ENCODE results near the gene WDR45B. TPM values are rescaled to one million over a fixed set of nuclear protein-coding genes. Genes with fewer than 3 reads are reported as not detected.

WDR45B gene
- total and polyA plus RNA-seq, 2 experiments from 2014 or later = 87.3 to 87.8 TPM

GRCh38 chr17:82647593-82648164 is 565 bp downstream of the WDR45B start:
- H3K79me2 ChIP-seq (ENCODE audit: insufficient read depth) = peaks cover 53% of the 10 kb centered on the region
- H3K4me3 ChIP-seq = peak overlapping the region; percentile 83
- WGBS, 2 experiments (ENCODE audit: low coverage in 1 of 2, low lambda C conversion rate in 2 of 2, missing lambda C conversion rate in 2 of 2) = 0 to 1% methylated on average over 36 to 54 of the region's 54 CpGs
- DNase-seq = peak; percentile 57
- no peaks in the 10 kb centered on the region for H3F3A ChIP-seq (ENCODE audit: insufficient read depth)
- H3K36me3 ChIP-seq (ENCODE audit: low read depth) = peaks cover 9% of the 10 kb centered on the region; the same call in 1 of the 2 replicates
- no peaks in the 10 kb centered on the region for H3K9me3 ChIP-seq (ENCODE audit: low read depth)
- TF ChIP-seq EZH2 (IDR thresholded peaks at IDR 0.05; ENCODE audit: insufficient read depth, poor library complexity, severe bottlenecking) = no peak
- no peak for TF ChIP-seq EZH2phosphoT487 (IDR thresholded peaks at IDR 0.05; ENCODE audit: insufficient read depth, low read depth)
- H3K4me1 ChIP-seq (ENCODE audit: insufficient read depth) = peaks cover 4% of the 10 kb centered on the region; the same call in 1 of the 2 replicates
- no peaks in the 10 kb centered on the region for H3K27me3 ChIP-seq (replicated peaks; ENCODE audit: insufficient read depth)
- no peaks in the 10 kb centered on the region for H3K9me2 ChIP-seq (ENCODE audit: insufficient read depth)
- in situ Hi-C loops (cut with MboI) = no loop called here
- peak overlapping the region; percentile 88 for H3K4me2 ChIP-seq (ENCODE audit: unreplicated experiment)
- peaks cover 18% of the 10 kb centered on the region for H4K20me1 ChIP-seq (ENCODE audit: insufficient read depth)
- H3K9ac ChIP-seq = peak overlapping the region; percentile 92
- peak overlapping the region; percentile 74 for H2AFZ ChIP-seq
- peak overlapping the region; percentile 78 for H3K27ac ChIP-seq

GRCh38 chr17:82645516-82645915 is 2.7 kb downstream of the WDR45B start:
- Histone ChIP-seq H3K27ac (no peak overlapping the region), H3K27me3 (replicated peaks; ENCODE audit: insufficient read depth) (no peaks in the 10 kb centered on the region), H3K9me2 (ENCODE audit: insufficient read depth) (no peaks in the 10 kb centered on the region), H3K4me1 (ENCODE audit: insufficient read depth) (peaks cover 4% of the 10 kb centered on the region; the same call in 1 of the 2 replicates), H4K20me1 (ENCODE audit: insufficient read depth) (peaks cover 25% of the 10 kb centered on the region), H3F3A (ENCODE audit: insufficient read depth) (no peaks in the 10 kb centered on the region), H3K79me2 (ENCODE audit: insufficient read depth) (peaks cover 75% of the 10 kb centered on the region), H3K4me3 (no peak overlapping the region), H2AFZ (no peak overlapping the region), H3K36me3 (ENCODE audit: low read depth) (peaks cover 19% of the 10 kb centered on the region), H3K9ac (no peak overlapping the region), H3K4me2 (ENCODE audit: unreplicated experiment) (no peak overlapping the region), H3K9me3 (ENCODE audit: low read depth) (no peaks in the 10 kb centered on the region)
- peak; percentile 35 for DNase-seq
- TF ChIP-seq EZH2phosphoT487 (IDR thresholded peaks at IDR 0.05; ENCODE audit: insufficient read depth, low read depth) (no peak), EZH2 (IDR thresholded peaks at IDR 0.05; ENCODE audit: insufficient read depth, poor library complexity, severe bottlenecking) (no peak)
- in situ Hi-C loops (cut with MboI) = no loop called here
- 96 to 98% methylated on average over 4 of the region's 4 CpGs for WGBS, 2 experiments (ENCODE audit: low coverage in 1 of 2, low lambda C conversion rate in 2 of 2, missing lambda C conversion rate in 2 of 2)

DNA sequence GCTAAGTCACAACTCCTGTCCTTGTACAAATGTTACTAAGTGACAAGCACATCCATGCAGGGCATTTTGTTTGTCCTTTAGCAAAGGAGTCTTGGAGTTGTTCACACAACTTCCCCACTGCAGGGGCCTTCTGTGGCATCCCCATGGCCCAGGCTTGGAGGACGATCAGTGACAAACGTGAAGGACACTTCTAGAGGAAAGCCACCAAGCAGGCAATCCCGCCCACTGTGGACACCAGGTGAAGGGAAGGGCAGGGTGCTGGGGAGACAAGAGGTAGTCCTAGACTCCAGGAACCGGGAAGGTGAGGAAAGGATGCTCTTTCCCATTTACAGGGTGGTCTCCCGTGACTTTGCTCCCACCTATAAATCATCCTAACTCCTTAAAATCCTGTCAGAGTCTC is 4.1 kb downstream of the WDR45B start:
- H4K20me1 ChIP-seq (ENCODE audit: insufficient read depth) = peaks cover 26% of the 10 kb centered on the region
- no peaks in the 10 kb centered on the region for H3K9me2 ChIP-seq (ENCODE audit: insufficient read depth)
- H3F3A ChIP-seq (ENCODE audit: insufficient read depth) = no peaks in the 10 kb centered on the region
- H3K27ac ChIP-seq = no peak overlapping the region
- peaks cover 88% of the 10 kb centered on the region for H3K79me2 ChIP-seq (ENCODE audit: insufficient read depth)
- 83 to 84% methylated on average over 5 of the region's 5 CpGs for WGBS, 2 experiments (ENCODE audit: low coverage in 1 of 2, low lambda C conversion rate in 2 of 2, missing lambda C conversion rate in 2 of 2)
- peaks cover 19% of the 10 kb centered on the region for H3K36me3 ChIP-seq (ENCODE audit: low read depth)
- H3K9me3 ChIP-seq (ENCODE audit: low read depth) = no peaks in the 10 kb centered on the region
- H3K27me3 ChIP-seq (replicated peaks; ENCODE audit: insufficient read depth) = no peaks in the 10 kb centered on the region
- no peak for TF ChIP-seq EZH2 (IDR thresholded peaks at IDR 0.05; ENCODE audit: insufficient read depth, poor library complexity, severe bottlenecking)
- no peak for TF ChIP-seq EZH2phosphoT487 (IDR thresholded peaks at IDR 0.05; ENCODE audit: insufficient read depth, low read depth)
- H3K4me3 ChIP-seq = no peak overlapping the region
- H3K9ac ChIP-seq = no peak overlapping the region
- no peak overlapping the region for H2AFZ ChIP-seq
- in situ Hi-C loops (cut with MboI) = no loop called here
- peaks cover 4% of the 10 kb centered on the region; the same call in 1 of the 2 replicates for H3K4me1 ChIP-seq (ENCODE audit: insufficient read depth)
- H3K4me2 ChIP-seq (ENCODE audit: unreplicated experiment) = no peak overlapping the region
- DNase-seq = no peak

- whole genome bisulfite sequencing, 2 experiments (ENCODE audit: low coverage in 1 of 2, low lambda C conversion rate in 2 of 2, missing lambda C conversion rate in 2 of 2) = 90 to 92% methylated on average over 14 of the region's 14 CpGs
- Histone ChIP-seq H3K4me2 (ENCODE audit: unreplicated experiment) (no peak overlapping the region), H3K27ac (no peak overlapping the region), H3K79me2 (ENCODE audit: insufficient read depth) (peaks cover 99% of the 10 kb centered on the region), H3K9ac (no peak overlapping the region), H3K27me3 (replicated peaks; ENCODE audit: insufficient read depth) (no peaks in the 10 kb centered on the region), H3K36me3 (ENCODE audit: low read depth) (peaks cover 19% of the 10 kb centered on the region), H3F3A (ENCODE audit: insufficient read depth) (no peaks in the 10 kb centered on the region), H3K4me3 (no peak overlapping the region), H3K9me3 (ENCODE audit: low read depth) (no peaks in the 10 kb centered on the region), H4K20me1 (ENCODE audit: insufficient read depth) (peaks cover 29% of the 10 kb centered on the region), H3K4me1 (ENCODE audit: insufficient read depth) (peaks cover 4% of the 10 kb centered on the region; the same call in 1 of the 2 replicates), H2AFZ (no peak overlapping the region), H3K9me2 (ENCODE audit: insufficient read depth) (no peaks in the 10 kb centered on the region)
- TF ChIP-seq EZH2 (IDR thresholded peaks at IDR 0.05; ENCODE audit: insufficient read depth, poor library complexity, severe bottlenecking) (no peak), EZH2phosphoT487 (IDR thresholded peaks at IDR 0.05; ENCODE audit: insufficient read depth, low read depth) (no peak)
- no peak for DNase-seq
- in situ Hi-C loops (cut with MboI) = no loop called here
Measured at GRCh38 chr17:82642022-82642421, 6.2 kb downstream of the WDR45B start.

Data from GM23248 (cell line).